Measurements from ENCODE around the gene MR1.

The MR1 gene

GRCh38 chr1:181064702-181065101 lies 30.9 kb downstream of the MR1 start:
- no peak for DNase-seq

GRCh38 chr1:181073638-181074037 lies 39.9 kb downstream of the MR1 start:
- DNase-seq, result no peak

- DNase-seq, result no peak
Measured at GRCh38 chr1:181075766-181076350, 42.1 kb downstream of the MR1 start.

GRCh38 chr1:181076852-181077251 lies 43.1 kb downstream of the MR1 start:
- DNase-seq, result no peak

GRCh38 chr1:181077576-181078242 lies 43.9 kb downstream of the MR1 start:
- no peak for DNase-seq

- no peak for DNase-seq
Measured at GRCh38 chr1:181079382-181079781, 45.6 kb downstream of the MR1 start.

- DNase-seq, result no peak
Measured at GRCh38 chr1:181079920-181080319, 46.1 kb downstream of the MR1 start.

- DNase-seq, result no peak
Measured at GRCh38 chr1:181080556-181080955, 46.8 kb downstream of the MR1 start.

- DNase-seq, result no peak
Measured at GRCh38 chr1:181081395-181081794, 47.6 kb downstream of the MR1 start.

GRCh38 chr1:181083842-181084605 lies 50.2 kb downstream of the MR1 start:
- peak; percentile 39 to 46 for DNase-seq

- DNase-seq, result no peak
Measured at GRCh38 chr1:181084606-181084969, 50.8 kb downstream of the MR1 start.

GRCh38 chr1:181086091-181086490 lies 52.3 kb downstream of the MR1 start:
- no peak for DNase-seq

DNA sequence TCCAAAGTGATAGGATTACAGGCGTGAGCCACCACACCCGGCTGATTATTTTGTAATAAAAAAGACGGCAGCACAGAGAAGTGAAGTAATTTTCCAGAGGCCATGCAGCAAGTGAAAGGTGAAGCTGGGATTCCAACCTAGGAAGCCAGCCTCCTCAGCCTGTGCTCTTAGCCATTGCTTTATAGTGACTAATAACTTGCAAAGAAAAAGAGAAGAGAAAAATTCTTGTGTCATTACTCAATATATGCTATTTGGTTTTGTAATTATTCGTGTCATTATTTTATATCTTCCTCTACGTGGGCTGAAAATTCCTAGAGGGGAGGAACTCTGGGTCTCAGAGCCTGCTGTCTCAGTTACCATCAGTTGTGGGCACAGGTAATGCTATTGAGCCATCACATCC lies 53.1 kb downstream of the MR1 start:
- no peak for DNase-seq

GRCh38 chr1:181087400-181087901 lies 53.7 kb downstream of the MR1 start:
- DNase-seq, result no peak

DNA sequence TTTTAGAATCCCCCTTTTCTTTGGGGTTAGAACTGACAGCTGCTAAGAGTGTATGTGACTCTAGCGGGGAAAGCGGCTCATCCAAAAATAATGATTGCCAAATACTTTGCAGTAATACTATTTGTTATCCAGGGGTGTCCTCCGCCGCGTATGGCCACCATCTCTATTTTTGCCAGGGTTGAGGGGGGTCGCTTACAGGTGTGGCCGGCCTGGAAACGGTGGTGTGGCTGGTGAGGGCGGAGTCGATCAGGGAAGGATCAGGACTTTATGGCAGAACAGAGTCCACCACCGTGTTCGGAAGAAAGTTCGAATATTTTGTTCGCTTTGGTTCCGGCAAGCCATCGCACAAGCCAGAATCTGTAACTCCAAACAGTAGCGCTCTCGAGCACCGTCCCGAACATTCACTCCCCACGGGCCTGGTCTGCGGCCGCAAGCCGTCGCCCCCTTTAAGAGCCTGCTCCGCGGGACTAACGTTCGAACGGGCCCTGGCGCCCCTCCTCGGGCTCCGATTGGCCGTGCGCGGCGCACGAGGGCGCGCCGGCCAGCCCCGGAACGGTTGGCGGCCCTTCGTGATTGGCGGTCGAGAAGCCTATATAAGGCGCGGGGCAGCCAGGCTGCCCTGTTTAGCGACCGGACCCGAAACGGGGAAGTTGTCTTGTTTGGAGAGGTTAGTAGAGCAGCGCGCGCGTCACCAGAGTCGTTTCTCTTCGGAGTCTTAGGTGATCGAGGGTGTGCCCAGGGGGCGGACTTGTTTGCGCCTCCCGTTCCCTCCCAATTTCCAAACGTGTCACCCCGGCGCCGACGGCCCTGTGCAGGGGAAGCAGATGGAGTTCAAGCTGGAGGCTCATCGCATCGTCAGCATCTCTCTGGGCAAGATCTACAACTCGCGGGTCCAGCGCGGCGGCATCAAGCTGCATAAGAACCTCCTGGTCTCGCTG lies 54.6 kb downstream of the MR1 start, which contains the start of gene IER5:
Gene IER5 (plus strand): TSS at position 622 of the 938 bp plus-strand sequence. CDS start 203 bp downstream, at position 825.
- peak; percentile 96 for DNase-seq

DNA sequence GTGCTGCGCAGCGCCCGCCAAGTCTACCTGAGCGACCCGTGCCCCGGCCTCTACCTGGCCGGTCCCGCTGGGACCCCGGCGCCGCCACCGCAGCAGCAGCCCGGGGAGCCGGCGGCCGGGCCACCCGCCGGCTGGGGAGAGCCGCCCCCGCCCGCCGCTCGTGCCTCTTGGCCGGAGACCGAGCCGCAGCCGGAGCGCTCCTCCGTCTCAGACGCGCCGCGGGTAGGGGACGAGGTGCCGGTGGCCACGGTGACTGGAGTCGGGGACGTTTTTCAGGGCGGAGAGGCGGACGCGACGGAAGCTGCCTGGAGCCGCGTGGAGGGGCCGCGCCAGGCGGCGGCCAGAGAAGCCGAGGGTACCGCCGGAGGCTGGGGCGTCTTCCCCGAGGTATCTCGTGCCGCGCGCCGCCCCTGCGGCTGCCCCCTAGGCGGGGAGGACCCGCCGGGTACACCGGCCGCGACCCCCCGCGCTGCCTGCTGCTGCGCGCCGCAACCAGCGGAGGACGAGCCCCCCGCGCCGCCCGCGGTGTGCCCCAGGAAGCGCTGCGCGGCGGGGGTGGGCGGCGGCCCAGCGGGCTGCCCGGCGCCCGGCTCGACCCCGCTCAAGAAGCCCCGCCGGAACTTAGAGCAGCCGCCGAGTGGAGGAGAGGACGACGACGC lies 55.4 kb downstream of the MR1 start:
- DNase-seq, result peak in 1 of 2 experiments; percentile 23

DNA sequence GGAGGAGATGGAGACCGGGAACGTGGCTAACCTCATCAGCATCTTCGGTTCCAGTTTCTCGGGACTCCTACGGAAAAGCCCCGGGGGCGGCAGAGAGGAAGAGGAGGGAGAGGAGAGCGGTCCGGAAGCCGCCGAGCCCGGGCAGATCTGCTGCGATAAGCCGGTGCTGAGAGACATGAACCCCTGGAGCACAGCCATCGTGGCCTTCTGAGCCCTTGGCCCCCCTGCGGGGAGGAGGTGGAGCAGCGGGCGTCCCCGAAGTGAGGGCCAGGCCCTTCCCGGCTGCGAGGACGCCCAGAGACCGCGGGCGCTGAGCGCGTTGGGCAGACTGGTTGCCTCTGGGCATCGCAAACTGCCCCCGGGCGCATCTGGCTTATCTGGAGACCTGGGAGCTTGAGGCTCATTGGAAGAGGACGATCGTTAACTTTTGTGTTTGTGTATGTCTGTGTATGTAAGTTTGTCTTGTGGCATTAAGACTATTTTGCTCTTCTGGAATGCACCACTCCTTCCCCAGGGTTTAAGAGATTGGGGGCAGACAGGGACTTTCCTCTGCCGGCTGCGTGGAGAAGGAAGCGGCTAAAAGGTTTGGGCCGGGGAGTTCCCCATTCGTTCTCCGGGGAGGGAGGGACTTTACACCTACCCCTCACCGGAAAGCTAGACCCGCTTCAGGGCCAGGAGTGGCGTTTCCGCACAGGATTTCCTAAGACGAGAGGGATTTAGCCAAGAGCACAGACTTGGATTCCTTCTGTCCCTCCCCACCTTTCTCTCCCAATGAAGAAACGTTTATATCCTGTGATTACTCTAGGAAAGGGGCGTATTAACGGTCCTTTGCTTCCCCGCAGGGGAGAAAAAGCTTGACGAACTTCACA lies 56.1 kb downstream of the MR1 start:
- DNase-seq, result peak; percentile 69

DNA sequence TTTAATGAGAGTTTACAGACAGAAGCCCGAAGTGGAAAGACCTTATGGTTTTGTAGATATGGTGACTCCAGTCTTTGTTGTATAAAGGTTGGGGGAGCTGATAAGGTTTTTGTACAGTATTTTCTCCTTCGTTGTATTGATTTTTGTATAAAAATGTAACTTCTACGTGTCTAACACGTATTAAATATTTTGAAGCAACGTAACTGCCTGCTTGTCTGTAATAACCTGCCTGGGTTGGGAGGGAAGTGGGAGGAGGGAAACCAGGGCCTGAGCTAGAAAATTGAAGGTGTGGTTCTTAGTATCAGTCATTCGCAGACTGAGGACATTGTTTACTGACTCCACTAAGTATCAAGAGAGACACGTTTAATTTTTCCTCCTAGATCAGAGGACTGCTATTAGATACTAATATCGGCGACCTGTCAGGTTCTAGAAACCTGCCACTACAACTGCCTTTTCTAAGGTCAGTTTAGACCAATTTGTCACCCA lies 56.9 kb downstream of the MR1 start:
- DNase-seq, result peak; percentile 24 to 27

DNA sequence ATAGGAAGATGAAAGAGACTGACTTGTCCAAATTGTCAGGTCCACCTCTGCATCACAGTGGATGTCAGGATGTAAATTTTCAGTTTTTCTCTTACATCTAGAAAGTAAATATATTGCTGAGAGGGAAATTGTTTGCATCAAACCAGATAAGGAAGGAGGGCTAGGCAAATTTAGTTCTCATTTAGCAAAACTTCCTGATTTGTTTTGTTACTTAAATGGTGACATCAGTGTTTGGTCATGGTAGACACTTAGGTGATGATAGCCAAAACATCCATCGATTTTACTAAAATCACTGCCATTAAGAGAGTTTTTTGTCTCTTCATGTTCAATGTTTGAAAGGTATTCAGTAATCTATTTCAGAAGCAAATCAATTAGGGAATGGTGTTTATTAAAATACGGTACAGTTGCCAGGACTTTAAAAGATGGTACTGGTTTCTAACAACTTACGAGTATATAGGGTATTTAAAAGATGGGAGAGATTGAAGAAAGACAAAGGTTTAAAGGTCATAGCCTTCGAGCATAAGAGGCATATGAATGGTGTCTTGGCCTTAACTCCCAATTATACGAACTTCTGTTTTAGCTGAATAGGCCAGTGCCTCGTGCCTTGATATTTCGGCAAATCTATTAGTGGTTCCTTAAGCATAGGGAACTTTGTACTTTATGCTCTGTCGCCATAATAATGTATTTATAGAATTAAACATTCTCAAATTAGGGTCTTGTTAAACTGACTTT lies 57.7 kb downstream of the MR1 start:
- no peak for DNase-seq

- no peak for DNase-seq
Measured at GRCh38 chr1:181092056-181092455, 58.3 kb downstream of the MR1 start.
